Measurements from ENCODE around the gene TNIP2.
"Not testable (repeated sequence)": the region's sequence is repeated elsewhere in the genome, so short reads cannot be mapped to it uniquely, and the experiment has no call there.

TNIP2 gene

GRCh38 chr4:2763511-2763967 lies 7.4 kb upstream of the TNIP2 start:
- Mint-ChIP-seq H3K9me3 (no peaks in the 10 kb centered on the region), H3K4me3 (peak overlapping the region; percentile 67 to 78), H3K27me3 (no peaks in the 10 kb centered on the region), H3K27ac (peak overlapping the region in 1 of 2 donors; percentile 40), H3K4me1 (peaks cover 20% of the 10 kb centered on the region)
- DNase-seq (no peak), ATAC-seq (no peak)

- peaks cover 20% of the 10 kb centered on the region for H3K4me1 Mint-ChIP-seq
- peak overlapping the region in 1 of 2 donors; percentile 59 for H3K4me3 Mint-ChIP-seq
Observed at GRCh38 chr4:2762486-2763370, 6.6 kb upstream of the TNIP2 start.

GRCh38 chr4:2762048-2762447 lies 5.9 kb upstream of the TNIP2 start:
- no peak overlapping the region for H3K27ac Mint-ChIP-seq
- H3K27me3 Mint-ChIP-seq = no peaks in the 10 kb centered on the region
- no peaks in the 10 kb centered on the region for H3K9me3 Mint-ChIP-seq
- peaks cover 21% of the 10 kb centered on the region for H3K4me1 Mint-ChIP-seq
- ATAC-seq (no peak), DNase-seq (no peak)
- H3K4me3 Mint-ChIP-seq = no peak overlapping the region

More at GRCh38 chr4:2762486-2763370, 6.6 kb upstream of the TNIP2 start:
- not testable (repeated sequence) for H3K27me3 Mint-ChIP-seq, DNase-seq, H3K9me3 Mint-ChIP-seq, H3K27ac Mint-ChIP-seq, ATAC-seq

GRCh38 chr4:2761035-2761923 lies 5.1 kb upstream of the TNIP2 start:
- ATAC-seq = no peak
- DNase-seq = no peak
- no peaks in the 10 kb centered on the region for H3K27me3 Mint-ChIP-seq
- H3K4me3 Mint-ChIP-seq = no peak overlapping the region
- H3K27ac Mint-ChIP-seq = no peak overlapping the region
- H3K4me1 Mint-ChIP-seq = peaks cover 27% of the 10 kb centered on the region
- no peaks in the 10 kb centered on the region for H3K9me3 Mint-ChIP-seq

GRCh38 chr4:2757426-2757825 lies 1.3 kb upstream of the TNIP2 start:
- Mint-ChIP-seq H3K4me3 (peak overlapping the region; percentile 10 to 77), H3K4me1 (peaks cover 47% of the 10 kb centered on the region), H3K9me3 (no peaks in the 10 kb centered on the region), H3K27me3 (no peaks in the 10 kb centered on the region), H3K27ac (peak overlapping the region in 1 of 2 donors; percentile 65)
- DNase-seq (no peak), ATAC-seq (no peak)

GRCh38 chr4:2756691-2757350 lies 685 bp upstream of the TNIP2 start:
- no peak for DNase-seq
- no peak for ATAC-seq
- H3K4me1 Mint-ChIP-seq = peaks cover 47% of the 10 kb centered on the region
- H3K9me3 Mint-ChIP-seq = no peaks in the 10 kb centered on the region
- no peaks in the 10 kb centered on the region for H3K27me3 Mint-ChIP-seq
- peak overlapping the region in 1 of 2 donors; percentile 67 for H3K27ac Mint-ChIP-seq
- peak overlapping the region; percentile 72 to 77 for H3K4me3 Mint-ChIP-seq

GRCh38 chr4:2754848-2755819 lies 1.0 kb downstream of the TNIP2 start:
- Mint-ChIP-seq H3K27ac (peak overlapping the region; percentile 68 to 71), H3K27me3 (no peaks in the 10 kb centered on the region), H3K9me3 (no peaks in the 10 kb centered on the region), H3K4me3 (peak overlapping the region; percentile 80 to 85), H3K4me1 (peaks cover 53% of the 10 kb centered on the region)
- DNase-seq (no peak), ATAC-seq (no peak)

- Mint-ChIP-seq H3K27me3 (no peaks in the 10 kb centered on the region), H3K4me1 (peaks cover 69% of the 10 kb centered on the region), H3K4me3 (no peak overlapping the region), H3K27ac (no peak overlapping the region), H3K9me3 (no peaks in the 10 kb centered on the region)
- DNase-seq (no peak), ATAC-seq (no peak)
Observed at GRCh38 chr4:2753436-2753835, 2.7 kb downstream of the TNIP2 start.

- Mint-ChIP-seq H3K27ac (peak overlapping the region in 1 of 2 donors; percentile 20), H3K9me3 (no peaks in the 10 kb centered on the region), H3K4me1 (peaks cover 86% of the 10 kb centered on the region), H3K27me3 (no peaks in the 10 kb centered on the region), H3K4me3 (no peak overlapping the region)
- no peak for ATAC-seq
- DNase-seq = no peak
Observed at GRCh38 chr4:2750719-2751605, 5.2 kb downstream of the TNIP2 start.

GRCh38 chr4:2746891-2747695 lies 9.0 kb downstream of the TNIP2 start:
- peaks cover 87% of the 10 kb centered on the region for H3K4me1 Mint-ChIP-seq
- ATAC-seq (no peak), DNase-seq (no peak)
- H3K27me3 Mint-ChIP-seq = no peaks in the 10 kb centered on the region
- peak overlapping the region in 1 of 2 donors; percentile 95 for H3K27ac Mint-ChIP-seq
- peak overlapping the region; percentile 60 to 75 for H3K4me3 Mint-ChIP-seq
- H3K9me3 Mint-ChIP-seq = no peaks in the 10 kb centered on the region

- peaks cover 78% of the 10 kb centered on the region for H3K4me1 Mint-ChIP-seq
- no peaks in the 10 kb centered on the region for H3K27me3 Mint-ChIP-seq
- peak overlapping the region; percentile 60 to 75 for H3K4me3 Mint-ChIP-seq
- H3K27ac Mint-ChIP-seq = peak overlapping the region; percentile 83 to 95
- peak; percentile 99 for ATAC-seq
- no peaks in the 10 kb centered on the region for H3K9me3 Mint-ChIP-seq
- DNase-seq = peak; percentile 88 to 97
Observed at GRCh38 chr4:2745981-2746806, 9.9 kb downstream of the TNIP2 start.

- no peaks in the 10 kb centered on the region for H3K27me3 Mint-ChIP-seq
- peaks cover 74% of the 10 kb centered on the region for H3K4me1 Mint-ChIP-seq
- peak overlapping the region; percentile 83 to 95 for H3K27ac Mint-ChIP-seq
- H3K4me3 Mint-ChIP-seq = peak overlapping the region; percentile 56 to 75
- ATAC-seq = no peak
- DNase-seq = no peak
- H3K9me3 Mint-ChIP-seq = no peaks in the 10 kb centered on the region
Observed at GRCh38 chr4:2745516-2745915, 10.6 kb downstream of the TNIP2 start.

All from stimulated activated naive CD8-positive, alpha-beta T cell treated with anti-CD3 and anti-CD28 coated beads, Interleukin-15, amount 100 ng/mL, for 72 hours (primary cell).